GM21723 (cell line): ENCODE measurements around the gene GPRASP1.
"Not testable (repeated sequence)": the region's sequence is repeated elsewhere in the genome, so short reads cannot be mapped to it uniquely, and the experiment has no call there.

Source experiments
- ATAC-seq: cut with Tn5 transposase; IDR thresholded peaks from one replicate; pipeline ENCODE4 v1.9.1; 2021; ENCODE audit warnings: mild to moderate bottlenecking, moderate library complexity; ENCODE audit not compliant: unreplicated experiment

Gene GPRASP1

DNA sequence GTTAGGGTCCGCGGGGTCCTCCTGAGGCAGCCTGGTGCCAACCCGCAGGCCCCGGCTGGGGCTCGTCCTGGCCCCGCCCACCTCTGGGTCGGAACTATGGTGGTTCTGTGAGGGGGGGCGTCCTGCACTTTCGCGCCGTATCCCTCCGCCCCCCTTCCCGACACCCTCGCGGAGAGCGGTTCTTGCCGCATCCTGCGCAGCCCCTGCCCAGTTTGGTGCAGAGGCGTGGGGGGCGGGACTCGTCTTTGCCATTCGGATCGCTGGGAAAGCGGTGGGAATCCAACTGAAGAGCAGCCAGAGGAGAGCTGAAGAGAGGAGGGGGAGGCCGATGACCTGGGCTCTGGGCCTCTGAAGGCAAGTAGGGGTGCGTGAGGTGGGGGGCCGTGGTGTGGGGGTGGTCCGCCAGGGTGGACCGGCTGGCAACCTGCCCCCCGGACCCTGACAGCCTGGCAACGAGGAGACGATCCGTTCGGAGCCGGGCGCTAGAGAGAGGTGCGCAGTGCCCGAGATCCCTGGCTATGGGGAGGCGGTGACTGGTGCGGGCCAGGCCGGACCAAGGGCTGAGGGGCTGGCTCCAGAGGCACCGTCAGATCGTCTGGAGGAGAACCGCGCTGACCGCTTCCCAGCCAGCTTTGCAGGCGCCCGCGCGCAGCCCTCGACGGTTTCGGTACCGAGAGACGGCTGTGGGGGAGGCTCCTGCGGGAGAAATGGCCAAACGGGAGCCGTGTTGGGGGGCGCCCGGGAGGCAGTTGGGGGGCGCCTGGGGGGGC lies at the start of gene GPRASP1:
GPRASP1 (plus strand) TSS at position 242 of the 770 bp plus-strand sequence. CDS start 2,431 bp downstream, outside the sequence.
- no peak for ATAC-seq

GRCh38 chrX:102604327-102604726 lies 47.0 kb upstream of the GPRASP1 start:
- ATAC-seq: no peak

- no peak for ATAC-seq
Measured at GRCh38 chrX:102606115-102606514, 45.2 kb upstream of the GPRASP1 start.

DNA sequence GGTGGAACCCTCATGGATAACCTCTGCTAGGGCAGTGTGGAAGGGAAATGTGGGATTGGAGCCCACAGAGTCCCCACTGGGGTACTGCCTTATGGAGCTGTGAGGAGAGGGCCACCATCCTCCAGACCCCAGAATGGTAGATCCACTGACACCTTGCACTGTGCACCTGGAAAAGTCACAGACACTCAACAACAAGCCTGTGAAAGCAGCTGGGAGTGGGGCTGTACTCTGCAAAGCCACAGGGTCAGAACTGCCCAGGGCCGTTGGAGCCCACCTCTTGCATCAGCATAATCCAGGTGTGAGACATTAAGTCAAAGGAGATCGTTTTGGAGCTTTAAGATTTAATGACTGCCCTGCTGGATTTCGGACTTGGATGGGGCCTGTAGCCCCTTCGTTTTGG lies 40.4 kb upstream of the GPRASP1 start:
- no peak for ATAC-seq

DNA sequence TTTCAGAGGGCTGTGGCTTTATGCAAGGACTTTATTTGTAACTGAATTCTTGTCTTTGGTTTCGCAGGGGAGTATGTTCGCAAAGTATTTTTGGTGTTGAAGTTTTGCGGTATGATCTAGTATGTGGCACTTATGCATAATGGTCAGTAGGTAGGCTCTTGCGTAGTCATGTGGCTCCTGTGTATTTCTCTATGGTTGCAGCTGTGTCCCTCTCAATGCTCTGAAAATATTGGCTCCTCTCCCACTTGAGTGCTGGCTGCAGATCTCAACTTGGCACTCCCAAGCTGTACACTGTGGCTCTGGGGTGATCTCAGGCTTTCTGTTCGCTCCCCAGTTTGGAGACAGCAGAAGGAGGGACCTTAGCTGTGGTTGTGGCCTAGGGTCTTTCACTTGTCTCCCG lies 27.2 kb upstream of the GPRASP1 start:
- ATAC-seq: no peak

GRCh38 chrX:102627640-102628039 lies 23.6 kb upstream of the GPRASP1 start:
- ATAC-seq: no peak

DNA sequence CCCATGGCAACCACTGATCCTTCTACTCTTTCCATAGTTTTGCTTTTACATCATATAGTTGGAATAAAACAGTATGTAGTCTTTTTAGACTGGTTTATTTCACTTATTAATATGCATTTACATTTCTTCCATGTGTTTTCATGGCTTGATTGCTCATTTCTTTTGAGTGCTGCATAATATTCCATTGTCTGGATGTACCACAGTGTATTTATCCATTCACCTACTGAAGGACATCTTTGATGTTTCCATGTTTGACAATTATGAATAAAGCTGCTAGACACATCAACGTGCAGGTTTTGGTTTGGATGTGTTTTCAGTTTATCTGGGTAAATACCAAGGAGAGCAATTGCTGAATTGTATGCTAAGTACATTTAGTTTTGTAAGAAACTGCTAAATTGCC lies 13.7 kb upstream of the GPRASP1 start:
- ATAC-seq: no peak

DNA sequence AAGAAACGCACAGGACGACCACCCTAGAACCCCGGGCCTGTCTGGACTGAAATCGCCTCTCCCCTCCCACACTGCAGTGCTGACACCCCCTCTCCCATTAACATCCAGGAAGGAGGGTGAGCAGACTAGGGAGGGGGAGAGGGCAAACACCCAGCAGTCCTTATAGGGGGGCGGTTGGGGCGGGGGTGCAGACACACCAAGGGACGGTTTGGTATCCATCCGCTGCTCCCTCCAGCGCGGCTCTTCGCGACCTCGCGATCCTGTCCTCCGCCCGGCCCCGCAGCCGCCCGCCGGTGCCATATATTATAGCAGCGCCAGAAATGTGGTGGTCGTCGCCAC lies 411 bp upstream of the GPRASP1 start:
- ATAC-seq: no peak

DNA sequence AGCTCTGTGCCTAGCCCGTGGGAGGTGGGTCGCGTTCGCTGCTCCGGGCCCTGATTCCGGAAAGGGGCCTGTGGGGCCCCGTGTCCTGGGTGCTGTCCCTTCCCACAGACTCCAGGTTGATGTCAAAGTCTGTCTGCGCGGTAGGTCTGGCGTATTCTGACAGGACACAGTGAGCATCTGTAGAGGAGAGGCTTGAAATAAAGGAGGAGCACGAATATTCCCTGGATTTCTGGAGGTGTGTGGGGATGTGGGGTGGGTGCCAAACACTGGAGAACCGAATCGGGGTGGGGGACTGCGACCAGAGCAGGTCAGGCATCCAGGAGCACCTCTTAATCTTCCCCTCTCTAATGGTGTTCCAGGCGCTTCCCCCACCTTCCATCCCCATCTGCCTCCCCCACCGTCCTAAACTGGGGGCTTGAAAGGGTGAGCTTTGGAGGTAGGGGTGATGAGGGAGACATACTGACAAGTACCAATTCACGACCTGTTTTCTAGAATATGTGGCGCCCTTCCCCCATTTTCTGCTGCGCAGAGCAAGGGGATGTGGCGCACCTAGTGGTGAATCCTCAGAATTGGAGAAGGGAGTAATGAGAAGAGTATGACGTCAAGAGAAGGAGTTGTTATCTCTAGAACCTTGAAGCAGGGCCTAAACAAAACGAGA lies 877 bp downstream of the GPRASP1 start:
- peak; percentile 53 for ATAC-seq

DNA sequence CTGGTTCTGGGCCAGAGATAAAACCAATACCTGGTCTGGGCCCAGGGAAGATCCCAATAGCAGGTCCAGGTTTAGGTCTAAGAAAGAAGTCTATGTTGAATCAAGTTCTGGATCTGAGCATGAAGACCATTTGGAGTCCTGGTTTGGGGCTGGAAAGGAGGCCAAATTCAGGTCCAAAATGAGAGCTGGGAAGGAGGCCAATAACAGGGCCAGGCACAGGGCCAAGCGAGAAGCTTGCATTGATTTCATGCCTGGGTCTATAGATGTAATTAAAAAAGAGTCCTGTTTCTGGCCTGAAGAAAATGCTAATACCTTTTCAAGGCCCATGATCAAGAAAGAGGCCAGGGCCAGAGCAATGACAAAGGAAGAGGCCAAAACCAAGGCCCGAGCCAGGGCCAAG lies 3.4 kb downstream of the GPRASP1 start:
- no peak for ATAC-seq

DNA sequence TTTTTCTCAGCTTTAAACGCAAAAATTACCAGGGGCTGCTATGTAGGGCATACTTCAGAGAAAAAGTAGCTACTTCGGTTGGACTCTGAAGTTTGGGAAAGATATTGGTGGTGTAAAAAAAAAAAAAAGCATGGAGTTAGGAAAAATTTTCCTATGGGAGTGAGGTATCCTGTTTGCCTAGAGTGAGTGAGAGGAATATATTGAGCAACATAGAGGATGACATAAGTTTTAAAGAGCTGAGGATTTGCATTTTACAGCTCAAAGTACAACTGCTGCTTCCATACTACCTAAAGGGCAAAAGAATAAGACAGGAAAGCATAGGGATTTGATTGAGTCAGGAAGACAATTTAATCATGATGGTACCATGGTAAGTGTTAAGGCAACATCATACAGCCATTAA lies 7.3 kb downstream of the GPRASP1 start:
- ATAC-seq: no peak

- ATAC-seq: peak; percentile 98
Measured at GRCh38 chrX:102659790-102660757, 8.8 kb downstream of the GPRASP1 start.

DNA sequence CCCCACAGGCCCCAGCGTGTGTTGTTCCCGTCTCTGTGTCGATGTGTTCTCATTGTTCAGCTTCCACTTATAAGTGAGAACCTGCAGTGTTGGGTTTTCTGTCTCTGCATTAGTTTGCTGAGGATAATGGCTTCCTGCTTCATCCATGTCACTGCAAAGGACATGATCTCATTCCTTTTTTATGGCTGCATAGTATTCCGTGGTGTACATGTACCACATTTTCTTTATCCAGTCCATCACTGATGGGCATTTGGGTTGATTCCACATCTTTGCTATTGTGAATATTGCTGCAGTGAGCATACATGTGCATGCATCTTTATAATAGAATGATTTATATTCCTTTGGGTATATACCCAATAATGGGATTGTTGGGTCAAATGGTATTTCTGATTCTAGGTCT lies 12.5 kb downstream of the GPRASP1 start:
- ATAC-seq: not testable (repeated sequence)

DNA sequence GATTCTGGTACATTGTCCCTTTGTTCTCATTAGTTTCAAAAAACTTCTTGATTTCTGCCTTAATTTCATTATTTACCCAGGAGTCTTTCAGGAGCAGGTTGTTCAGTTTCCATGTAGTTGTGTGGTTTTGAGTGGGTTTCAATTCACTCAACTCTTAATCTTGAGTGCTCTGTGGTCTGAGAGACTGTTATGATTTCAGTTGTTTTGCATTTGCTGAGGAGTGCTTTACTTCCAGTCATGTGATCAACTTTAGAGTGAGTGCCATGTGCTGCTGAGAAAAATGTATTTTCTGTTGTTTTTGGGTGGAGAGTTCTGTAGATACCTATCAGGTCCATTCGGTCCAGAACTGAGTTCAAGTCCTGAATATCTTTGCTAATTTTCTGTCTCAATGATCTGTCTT lies 15.8 kb downstream of the GPRASP1 start:
- ATAC-seq: not testable (repeated sequence)

DNA sequence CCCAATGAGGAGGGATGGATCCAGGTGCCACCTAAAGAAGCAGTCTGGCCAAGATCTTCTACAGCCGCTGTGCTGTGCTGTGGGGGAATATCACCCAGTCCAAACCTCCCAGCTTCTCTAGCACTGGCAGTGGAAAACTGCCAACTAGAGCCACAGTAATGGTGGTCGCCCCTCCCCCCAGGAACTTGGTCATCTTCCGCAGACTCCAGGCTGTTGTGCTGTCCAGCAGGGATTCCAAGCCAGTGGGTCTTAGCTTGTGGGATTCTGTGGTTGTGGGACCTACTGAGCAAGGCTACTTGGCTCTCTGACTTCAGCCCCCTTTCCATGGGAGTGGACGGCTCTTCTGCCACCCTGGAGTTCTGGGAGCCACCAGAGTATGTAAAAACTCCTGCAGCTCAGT lies 18.2 kb downstream of the GPRASP1 start:
- ATAC-seq: no peak

- no peak for ATAC-seq
Measured at GRCh38 chrX:102672856-102673255, 21.6 kb downstream of the GPRASP1 start.

- ATAC-seq: not testable (repeated sequence)
Measured at GRCh38 chrX:102677479-102677878, 26.2 kb downstream of the GPRASP1 start.

- ATAC-seq: no peak
Measured at GRCh38 chrX:102684772-102685520, 33.7 kb downstream of the GPRASP1 start.

- no peak for ATAC-seq
Measured at GRCh38 chrX:102694749-102695148, 43.5 kb downstream of the GPRASP1 start.

GRCh38 chrX:102696306-102696705 lies 45.0 kb downstream of the GPRASP1 start:
- ATAC-seq: no peak

GRCh38 chrX:102697494-102697893 lies 46.2 kb downstream of the GPRASP1 start:
- ATAC-seq: no peak
